Stomach (tissue), 9 donors: Measurements from ENCODE around the gene EMX1. TPM values are rescaled to one million over a fixed set of nuclear protein-coding genes. Genes with fewer than 3 reads are reported as not detected.
A peak's percentile ranks its signal among the peaks of the same experiment; 100 is the strongest.

Source experiments
- DNase-seq, 2 donors: peaks; one replicate each; pipeline versions ENCODE4 v3.0.0 to v3.0.0-alpha.2; 2013 to 2019
- H3K27ac ChIP-seq, 5 donors: fragments of 200-600 bp in 4 of 5; sonication (generic) in 4 of 5; one replicate each; pipeline ENCODE4 v1.5.1; 2013 to 2019; ENCODE audit warnings: mild to moderate bottlenecking in 1 of 5, moderate library complexity in 1 of 5
- H3K27me3 ChIP-seq, 3 donors: fragments of 200-600 bp; sonication (generic); one replicate each; pipeline ENCODE4 v1.5.1; 2017 to 2019; ENCODE audit warnings: mixed run types in 1 of 3
- H3K36me3 ChIP-seq, 4 donors: fragments of 200-600 bp; sonication (generic); 1 replicate in 3 of 4; 2 replicates in 1 of 4; pipeline ENCODE4 v1.5.1; 2016 to 2019
- H3K4me1 ChIP-seq, 4 donors: fragments of 200-600 bp; sonication (generic); one replicate each; pipeline ENCODE4 v1.5.1; 2016 to 2019
- H3K4me3 ChIP-seq, 4 donors: fragments of 200-600 bp; sonication (generic) in 3 of 4; one replicate each; pipeline ENCODE4 v1.5.1; 2016 to 2019; ENCODE audit warnings: mild to moderate bottlenecking in 1 of 4
- H3K9me3 ChIP-seq, 4 donors: fragments of 200-600 bp; sonication (generic); one replicate each; pipeline ENCODE4 v1.5.1; 2016 to 2019
- CTCF ChIP-seq, 7 experiments: fragments of 450-650 bp in 4 of 7; fragments of 200-600 bp in 3 of 7; sonication (generic) in 3 of 7; IDR thresholded peaks; one replicate each; pipeline ENCODE4 v1.5.1; 2016 to 2019; ENCODE audit warnings: antibody characterized with exemption in 7 of 7, control low read depth in 2 of 7, mild to moderate bottlenecking in 1 of 7
- EP300 ChIP-seq: sonication (generic); formaldehyde crosslinking; IDR thresholded peaks from one replicate; pipeline ENCODE4 v1.6.1; 2017; ENCODE audit warnings: antibody characterized with exemption
- POLR2A ChIP-seq, 4 donors: fragments of 450-650 bp; IDR thresholded peaks; one replicate each; pipeline ENCODE4 v1.6.1; 2016; ENCODE audit warnings: antibody characterized with exemption in 4 of 4, control low read depth in 2 of 4, mild to moderate bottlenecking in 1 of 4, moderate library complexity in 1 of 4
- POLR2AphosphoS5 ChIP-seq, 3 donors: sonication (generic); formaldehyde crosslinking; IDR thresholded peaks; one replicate each; pipeline ENCODE4 v1.6.1; 2016; ENCODE audit warnings: antibody characterized with exemption in 3 of 3
- WGBS, 5 donors: extraction: QIAGEN DNeasy Blood & Tissue Kit in 3 of 5; methylation state at CpG; one replicate each; pipeline versions ENCODE4 v1.1.5 to v1.1.7; 2013 to 2018; 5-methylcytosine and 5-hydroxymethylcytosine counted together
- intact Hi-C: fragments of 100-400 bp; cut with DNase I; formaldehyde crosslinking; loops from one replicate; pipeline ENCODE4 v1.15.1; 2023; ENCODE audit warnings: low total_unique reads
- polyA plus RNA-seq, 3 donors: library from polyadenylated mRNA; stranded (reverse); fragments of 200-250 nt; gene quantifications; one replicate each; pipeline ENCODE4 v1.2.3, GENCODE V29; 2013
- total RNA-seq, 5 donors: library from RNA; depleted of rRNA; stranded (reverse); fragments of >200 nt; gene quantifications; one replicate each; pipeline versions ENCODE4 v1.1.0 to v1.2.3, GENCODE V29; 2014 to 2016
- donor health status: healthy with polysubstance abuse.
- donor health status: Bipolar disorder and iron deficiency.
- donor health status: healthy.

The EMX1 gene
- total and polyA plus RNA-seq, 8 donors, result 0.18 to 32.1 (median 0.62) TPM; not detected in 5

- intact Hi-C loops, result no loop called here
- DNase-seq, result no peak
- H3K27ac ChIP-seq, result no peak overlapping the region
- H3K4me1 ChIP-seq, result no peaks in the 10 kb centered on the region
- no peak overlapping the region for H3K4me3 ChIP-seq
- no peaks in the 10 kb centered on the region for H3K36me3 ChIP-seq
- H3K9me3 ChIP-seq, result peaks cover 0 to 4% (median 0%) of the 10 kb centered on the region in 4 donors
- H3K27me3 ChIP-seq, result peaks cover 7 to 87% (median 59%) of the 10 kb centered on the region in 3 donors
- WGBS, 5 donors, result 78 to 85% (median 84%) methylated on average over 3 of the region's 3 CpGs
- TF ChIP-seq POLR2A (IDR thresholded peaks at IDR 0.05) (no peak), POLR2AphosphoS5 (IDR thresholded peaks at IDR 0.05) (no peak), EP300 (no peak), CTCF (IDR thresholded peaks at IDR 0.05) (no peak)
These were observed 8.6 kb upstream of the EMX1 start for GRCh38 chr2:72908741-72909140.

GRCh38 chr2:72911256-72911655 lies 6.1 kb upstream of the EMX1 start:
- peaks cover 0 to 2% (median 0%) of the 10 kb centered on the region in 4 donors for H3K9me3 ChIP-seq
- 15 to 56% (median 42%) methylated on average over 1 of the region's 1 CpG for WGBS, 5 donors
- H3K4me3 ChIP-seq, result no peak overlapping the region
- intact Hi-C loops, result no loop called here
- no peaks in the 10 kb centered on the region for H3K36me3 ChIP-seq
- no peak for DNase-seq
- TF ChIP-seq CTCF (IDR thresholded peaks at IDR 0.05), result no peak
- TF ChIP-seq POLR2AphosphoS5 (IDR thresholded peaks at IDR 0.05), result no peak
- no peak for TF ChIP-seq EP300
- no peak for TF ChIP-seq POLR2A (IDR thresholded peaks at IDR 0.05)
- peaks cover 21 to 100% (median 76%) of the 10 kb centered on the region in 3 donors for H3K27me3 ChIP-seq
- H3K27ac ChIP-seq, result no peak overlapping the region
- peaks cover 9 to 18% (median 14%) of the 10 kb centered on the region in 4 donors for H3K4me1 ChIP-seq

GRCh38 chr2:72913486-72914205 lies 3.7 kb upstream of the EMX1 start:
- TF ChIP-seq EP300 (no peak), POLR2AphosphoS5 (IDR thresholded peaks at IDR 0.05) (no peak), POLR2A (IDR thresholded peaks at IDR 0.05) (no peak), CTCF (IDR thresholded peaks at IDR 0.05) (no peak)
- Histone ChIP-seq H3K4me3 (no peak overlapping the region), H3K36me3 (no peaks in the 10 kb centered on the region), H3K27ac (no peak overlapping the region), H3K9me3 (no peaks in the 10 kb centered on the region), H3K27me3 (peaks cover 38 to 100% (median 86%) of the 10 kb centered on the region in 3 donors), H3K4me1 (peaks cover 33 to 42% (median 37%) of the 10 kb centered on the region in 4 donors)
- intact Hi-C loops, result no loop called here
- 15 to 21% (median 18%) methylated on average over 7 of the region's 7 CpGs for WGBS, 5 donors
- DNase-seq, result peak; percentile 1 to 14

- intact Hi-C loops, result no loop called here
- 7 to 15% (median 8%) methylated on average over 7 of the region's 7 CpGs for WGBS, 5 donors
- H3K27ac ChIP-seq, result no peak overlapping the region
- DNase-seq, result peak; percentile 2 to 5
- H3K4me1 ChIP-seq, result peaks cover 34 to 47% (median 40%) of the 10 kb centered on the region in 4 donors
- H3K27me3 ChIP-seq, result peaks cover 43 to 100% (median 86%) of the 10 kb centered on the region in 3 donors
- H3K4me3 ChIP-seq, result no peak overlapping the region
- TF ChIP-seq EP300, result no peak
- TF ChIP-seq CTCF (IDR thresholded peaks at IDR 0.05), result no peak
- TF ChIP-seq POLR2AphosphoS5 (IDR thresholded peaks at IDR 0.05), result no peak
- no peak for TF ChIP-seq POLR2A (IDR thresholded peaks at IDR 0.05)
- no peaks in the 10 kb centered on the region for H3K9me3 ChIP-seq
- H3K36me3 ChIP-seq, result no peaks in the 10 kb centered on the region
These were observed 3.1 kb upstream of the EMX1 start for GRCh38 chr2:72914206-72914559.
